Spinal cord (tissue), 10 donors: ENCODE measurements around the gene SUSD3. TPM values are rescaled to one million over a fixed set of nuclear protein-coding genes. Genes with fewer than 3 reads are reported as not detected.
A peak's percentile ranks its signal among the peaks of the same experiment; 100 is the strongest.
"Not testable (repeated sequence)": the region's sequence is repeated elsewhere in the genome, so short reads cannot be mapped to it uniquely, and the experiment has no call there.

Experiments used
- DNase-seq, 6 donors: peaks; one replicate each; pipeline versions ENCODE4 v3.0.0 to v3.0.0-alpha.2; 2013 to 2015; ENCODE audit warnings: low spot score in 6 of 6, low read depth in 4 of 6
- H3K27ac ChIP-seq: one replicate; pipeline ENCODE4 v1.5.1; 2013; ENCODE audit warnings: low read depth, low read length, control low read depth
- H3K27me3 ChIP-seq: one replicate; pipeline ENCODE4 v1.6.1; 2013; ENCODE audit warnings: low read length; ENCODE audit not compliant: control insufficient read depth, insufficient read depth
- H3K36me3 ChIP-seq: one replicate; pipeline ENCODE4 v1.6.1; 2013; ENCODE audit warnings: low read length; ENCODE audit not compliant: control insufficient read depth, insufficient read depth
- H3K4me1 ChIP-seq: one replicate; pipeline ENCODE4 v1.6.1; 2013; ENCODE audit warnings: low read length; ENCODE audit not compliant: control insufficient read depth, insufficient read depth
- H3K4me3 ChIP-seq: one replicate; pipeline ENCODE4 v1.5.1; 2013; ENCODE audit warnings: low read depth, low read length, control low read depth
- H3K9me3 ChIP-seq: one replicate; pipeline ENCODE4 v1.6.1; 2013; ENCODE audit warnings: low read length; ENCODE audit not compliant: control insufficient read depth, insufficient read depth
- WGBS: methylation state at CpG from one replicate; pipeline ENCODE4 v1.1.5; 2013; ENCODE audit warnings: missing lambda C conversion rate; ENCODE audit not compliant: insufficient coverage; 5-methylcytosine and 5-hydroxymethylcytosine counted together
- long read RNA-seq, 4 donors: transcript quantifications; one replicate each; lab custom pipeline, GENCODE V29; 2026
- polyA plus RNA-seq, 2 donors: library from polyadenylated mRNA; unstranded; fragments of 120-200 nt; gene quantifications; one replicate each; pipeline ENCODE4 v1.2.1, GENCODE V29; 2013; ENCODE audit not compliant: insufficient read length in 2 of 2
- total RNA-seq, 2 donors: library from RNA; depleted of rRNA in 1 of 2; stranded (reverse); fragments of 120-200 nt in 1 of 2; fragments of >200 nt in 1 of 2; gene quantifications; one replicate each; pipeline versions ENCODE4 v1.2.3 to v1.2.4, GENCODE V29; 2013 to 2014
- donor health status: healthy.

Gene SUSD3
- total RNA-seq = 1 to 10 TPM; 4.3 to 6.3 TPM
- 1 to 10 TPM; 3.1 to 5.6 TPM for polyA plus RNA-seq
- long read RNA-seq, donor 1, partial matches to known transcripts = 0 of 1 reads
- long read RNA-seq, donor 1, other reads (novel, unspliced or antisense) = 0 of 1 reads
- long read RNA-seq, donor 2 = 0 reads
- long read RNA-seq, donor 3, partial matches to known transcripts = 0 of 1 reads
- long read RNA-seq, donor 3, other reads (novel, unspliced or antisense) = 0 of 1 reads
- long read RNA-seq, donor 4, partial matches to known transcripts = 0 of 4 reads
- long read RNA-seq, donor 4, other reads (novel, unspliced or antisense) = 0 of 4 reads

DNA sequence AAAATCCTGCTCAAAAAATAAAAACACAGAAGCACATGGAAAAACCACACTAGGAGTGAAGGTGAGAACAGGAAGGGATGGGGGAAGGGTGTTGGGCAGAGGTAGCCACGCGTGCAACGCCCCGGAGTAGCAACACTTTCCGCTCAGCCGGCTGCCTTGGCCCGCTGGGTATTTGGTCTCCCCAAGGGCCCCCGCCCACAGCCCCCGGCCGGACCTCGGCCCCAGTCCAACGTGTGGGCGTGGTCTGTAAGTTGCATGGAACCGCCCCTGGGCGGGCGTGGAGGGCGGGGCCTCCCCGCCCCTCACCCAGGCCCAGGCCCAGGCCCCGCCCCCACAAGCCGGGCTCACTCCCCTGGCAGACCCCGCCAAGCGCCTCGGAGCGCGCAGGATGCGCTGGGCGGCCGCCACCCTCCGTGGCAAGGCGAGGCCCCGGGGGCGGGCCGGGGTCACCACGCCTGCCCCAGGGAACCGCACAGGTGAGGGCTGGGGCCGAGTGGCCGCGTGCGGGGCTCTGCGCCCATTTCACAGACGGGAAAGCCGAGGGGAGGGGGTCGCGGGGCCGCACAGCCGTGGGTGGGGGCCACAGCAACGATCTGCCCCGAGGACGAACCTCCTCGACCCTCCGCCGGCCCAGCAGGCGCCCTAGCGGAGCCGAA is at the start of gene SUSD3:
Gene SUSD3 (plus strand): TSS at position 347 of the 656 bp plus-strand sequence. CDS start 42 bp downstream, at position 389.
- H3K4me3 ChIP-seq = no peak within 1 kb of the TSS
- H3K27ac ChIP-seq = no peak within 1 kb of the TSS
- no peaks in the 10 kb centered on the region for H3K9me3 ChIP-seq
- DNase-seq = peak in 3 of 6 donors; percentile 15 to 72 (median 54)
- under 1% methylated on average over 53 of the region's 55 CpGs for WGBS
- H3K36me3 ChIP-seq = no peaks in the 10 kb centered on the region
- peaks cover 7% of the 10 kb centered on the region for H3K4me1 ChIP-seq
- peaks cover 16% of the 10 kb centered on the region for H3K27me3 ChIP-seq

- 86% methylated on average over 21 of the region's 21 CpGs for WGBS
- Histone ChIP-seq H3K4me1 (peaks cover 10% of the 10 kb centered on the region), H3K27ac (no peak overlapping the region), H3K36me3 (peaks cover 47% of the 10 kb centered on the region), H3K9me3 (no peaks in the 10 kb centered on the region), H3K27me3 (no peaks in the 10 kb centered on the region), H3K4me3 (no peak overlapping the region)
- no peak for DNase-seq
These were observed 49.0 kb upstream of the SUSD3 start for GRCh38 chr9:93009337-93010015.

DNA sequence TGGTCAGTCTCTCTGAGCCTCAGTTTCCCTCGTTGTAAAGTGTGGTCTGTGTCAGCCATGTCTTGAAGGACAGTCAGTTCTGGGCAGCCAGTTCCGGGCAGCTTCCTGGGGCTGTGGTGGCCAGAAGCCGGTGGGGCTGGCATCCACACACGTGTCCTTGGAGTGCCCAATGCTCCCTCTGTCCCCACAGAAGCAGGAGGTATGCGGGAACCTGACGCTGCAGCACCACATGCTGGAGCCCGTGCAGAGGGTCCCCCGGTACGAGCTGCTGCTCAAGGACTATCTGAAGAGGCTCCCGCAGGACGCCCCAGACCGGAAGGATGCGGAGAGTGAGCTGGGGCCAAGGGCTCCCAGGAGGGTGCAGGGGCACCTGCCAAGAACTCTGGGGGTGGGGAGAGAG is 48.4 kb upstream of the SUSD3 start:
- Histone ChIP-seq H3K27me3 (no peaks in the 10 kb centered on the region), H3K4me1 (peaks cover 10% of the 10 kb centered on the region), H3K9me3 (no peaks in the 10 kb centered on the region), H3K4me3 (no peak overlapping the region), H3K36me3 (peaks cover 44% of the 10 kb centered on the region), H3K27ac (no peak overlapping the region)
- 74% methylated on average over 13 of the region's 13 CpGs for WGBS
- no peak for DNase-seq

- Histone ChIP-seq H3K4me1 (peaks cover 10% of the 10 kb centered on the region), H3K4me3 (no peak overlapping the region), H3K27me3 (no peaks in the 10 kb centered on the region), H3K9me3 (no peaks in the 10 kb centered on the region), H3K27ac (no peak overlapping the region), H3K36me3 (peaks cover 47% of the 10 kb centered on the region)
- 59% methylated on average over 4 of the region's 4 CpGs for WGBS
- no peak for DNase-seq
These were observed 47.8 kb upstream of the SUSD3 start for GRCh38 chr9:93010704-93011103.

- WGBS = 96% methylated on average over 4 of the region's 8 CpGs
These were observed 47.4 kb upstream of the SUSD3 start for GRCh38 chr9:93011114-93011513.

DNA sequence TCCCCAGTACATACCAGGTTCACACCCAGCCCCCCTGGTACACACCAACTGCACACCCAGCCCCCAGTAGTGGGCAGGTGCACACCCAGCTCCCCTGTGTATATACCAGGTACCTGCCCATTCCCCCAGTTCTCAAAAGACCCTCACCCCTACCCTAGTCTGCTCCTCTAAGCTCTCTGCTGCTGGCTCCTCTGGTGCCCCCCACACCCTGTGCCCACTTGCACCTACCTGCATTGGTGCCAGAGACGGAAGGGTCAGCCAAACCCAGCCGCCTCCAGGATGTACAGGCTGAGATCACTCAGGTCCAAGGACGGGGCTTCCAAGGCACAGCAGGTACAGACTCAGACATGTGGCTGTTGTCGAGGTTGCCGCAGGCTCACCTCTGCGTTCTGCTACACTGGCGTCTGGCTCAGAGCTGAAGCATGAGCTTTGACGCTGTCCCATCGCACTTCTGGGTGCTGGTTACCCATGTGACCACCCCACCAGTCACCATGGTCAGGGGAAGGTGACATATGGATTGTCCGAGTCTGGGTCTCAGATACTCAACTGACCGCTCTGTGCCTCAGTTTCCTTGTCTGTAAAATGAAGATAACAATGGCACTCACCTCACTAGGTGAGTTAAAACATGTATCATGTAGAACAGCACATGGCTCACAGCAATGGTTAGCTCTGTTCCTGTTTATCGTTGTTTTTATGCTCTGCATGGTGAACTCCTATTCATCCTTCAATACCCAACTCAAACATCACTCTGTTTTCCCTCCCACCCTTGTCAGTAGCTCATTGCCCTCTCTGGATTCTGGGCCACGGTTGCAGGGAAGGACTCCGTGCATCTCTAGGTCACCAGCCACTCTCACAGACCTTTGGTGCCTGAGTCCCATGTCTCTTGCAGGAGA is 45.3 kb upstream of the SUSD3 start:
- H3K36me3 ChIP-seq = peaks cover 55% of the 10 kb centered on the region
- DNase-seq = no peak
- no peak overlapping the region for H3K27ac ChIP-seq
- no peak overlapping the region for H3K4me3 ChIP-seq
- no peaks in the 10 kb centered on the region for H3K27me3 ChIP-seq
- no peaks in the 10 kb centered on the region for H3K9me3 ChIP-seq
- H3K4me1 ChIP-seq = peaks cover 10% of the 10 kb centered on the region
- 98% methylated on average over 13 of the region's 14 CpGs for WGBS

More at GRCh38 chr9:93011114-93011513, 47.4 kb upstream of the SUSD3 start:
- Histone ChIP-seq H3K9me3 (no peaks in the 10 kb centered on the region), H3K27me3 (no peaks in the 10 kb centered on the region), H3K36me3 (peaks cover 47% of the 10 kb centered on the region), H3K4me1 (peaks cover 10% of the 10 kb centered on the region), H3K27ac (no peak overlapping the region), H3K4me3 (no peak overlapping the region)
- DNase-seq = no peak

GRCh38 chr9:93013856-93014582 is 44.5 kb upstream of the SUSD3 start:
- Histone ChIP-seq H3K4me3 (no peak overlapping the region), H3K27ac (no peak overlapping the region), H3K4me1 (peaks cover 10% of the 10 kb centered on the region), H3K9me3 (no peaks in the 10 kb centered on the region), H3K27me3 (no peaks in the 10 kb centered on the region), H3K36me3 (peaks cover 59% of the 10 kb centered on the region)
- no peak for DNase-seq
- WGBS = 92% methylated on average over 5 of the region's 13 CpGs

DNA sequence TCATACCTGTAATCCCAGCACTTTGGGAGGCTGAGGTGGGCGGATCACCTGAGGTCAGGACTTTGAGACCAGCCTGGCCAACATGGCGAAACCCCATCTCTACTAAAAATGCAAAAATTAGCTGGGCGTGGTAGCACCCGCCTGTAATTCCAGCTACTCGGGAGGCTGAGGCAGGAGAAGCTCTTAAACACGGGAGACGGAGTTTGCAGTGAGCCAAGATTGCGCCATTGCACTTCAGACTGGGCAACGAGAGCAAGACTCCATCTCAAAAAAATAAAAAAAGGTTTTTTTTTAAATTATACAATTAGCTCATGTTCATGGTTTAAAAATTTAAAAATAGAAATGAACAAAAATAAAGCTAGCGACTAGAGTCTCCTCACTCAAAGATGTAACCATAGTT is 43.3 kb upstream of the SUSD3 start:
- WGBS = 98% methylated on average over 7 of the region's 10 CpGs
- not testable (repeated sequence) for DNase-seq

More for the DNA sequence above, 43.3 kb upstream of the SUSD3 start:
- peaks cover 62% of the 10 kb centered on the region for H3K36me3 ChIP-seq
- H3K4me3 ChIP-seq, H3K9me3 ChIP-seq, H3K4me1 ChIP-seq, H3K27me3 ChIP-seq, H3K27ac ChIP-seq: not testable (repeated sequence)
